ENCODE measurements around the gene TNNI3K.
A peak's percentile ranks its signal among the peaks of the same experiment; 100 is the strongest.
"Not testable (repeated sequence)": the region's sequence is repeated elsewhere in the genome, so short reads cannot be mapped to it uniquely, and the experiment has no call there.

TNNI3K gene

GRCh38 chr1:74235153-74235552 is at the start of gene TNNI3K:
Gene TNNI3K (plus strand): TSS chr1:74235387. CDS start chr1:74235452, 65 bp downstream.
- no peak for DNase-seq (ENCODE audit: low read depth in 3 of 3)

- DNase-seq (ENCODE audit: low read depth in 3 of 3), result no peak
These were observed 41.3 kb upstream of the TNNI3K start for GRCh38 chr1:74193908-74194307.

- no peak for DNase-seq (ENCODE audit: low read depth in 3 of 3)
These were observed 39.8 kb upstream of the TNNI3K start for GRCh38 chr1:74195339-74195738.

- no peak for DNase-seq (ENCODE audit: low read depth in 3 of 3)
These were observed 37.9 kb upstream of the TNNI3K start for GRCh38 chr1:74197255-74197654.

- peak; percentile 88 to 94 (median 92) for DNase-seq (ENCODE audit: low read depth in 3 of 3)
These were observed 37.3 kb upstream of the TNNI3K start, which contains the start of the genes FPGT and LRRIQ3 for GRCh38 chr1:74197657-74198552. Gene FPGT (plus strand): TSS chr1:74198242. CDS start chr1:74198279, 37 bp downstream. Gene LRRIQ3 (minus strand): TSS chr1:74198176. CDS start chr1:74183684, 14,492 bp downstream.

GRCh38 chr1:74199504-74199903 is 35.7 kb upstream of the TNNI3K start:
- no peak for DNase-seq (ENCODE audit: low read depth in 3 of 3)

- DNase-seq (ENCODE audit: low read depth in 3 of 3), result no peak
These were observed 29.9 kb upstream of the TNNI3K start for GRCh38 chr1:74205266-74205665.

- no peak for DNase-seq (ENCODE audit: low read depth in 3 of 3)
These were observed 20.0 kb upstream of the TNNI3K start for GRCh38 chr1:74215229-74215628.

- DNase-seq (ENCODE audit: low read depth in 3 of 3), result no peak
These were observed 12.5 kb upstream of the TNNI3K start for GRCh38 chr1:74222701-74223100.

- no peak for DNase-seq (ENCODE audit: low read depth in 3 of 3)
These were observed 11.7 kb upstream of the TNNI3K start for GRCh38 chr1:74223453-74223852.

- no peak for DNase-seq (ENCODE audit: low read depth in 3 of 3)
These were observed 1.3 kb downstream of the TNNI3K start for GRCh38 chr1:74236440-74236839.

- no peak for DNase-seq (ENCODE audit: low read depth in 3 of 3)
These were observed 1.8 kb downstream of the TNNI3K start for GRCh38 chr1:74237035-74237434.

- no peak for DNase-seq (ENCODE audit: low read depth in 3 of 3)
These were observed 2.6 kb downstream of the TNNI3K start for GRCh38 chr1:74237787-74238186.

GRCh38 chr1:74245168-74245772 is 10.1 kb downstream of the TNNI3K start:
- DNase-seq (ENCODE audit: low read depth in 3 of 3), result no peak

GRCh38 chr1:74246315-74246714 is 11.1 kb downstream of the TNNI3K start:
- no peak for DNase-seq (ENCODE audit: low read depth in 3 of 3)

GRCh38 chr1:74247881-74248528 is 12.8 kb downstream of the TNNI3K start:
- no peak for DNase-seq (ENCODE audit: low read depth in 3 of 3)

GRCh38 chr1:74253243-74253824 is 18.1 kb downstream of the TNNI3K start:
- not testable (repeated sequence) for DNase-seq (ENCODE audit: low read depth in 3 of 3)

GRCh38 chr1:74266001-74266400 is 30.8 kb downstream of the TNNI3K start:
- DNase-seq (ENCODE audit: low read depth in 3 of 3), result no peak

GRCh38 chr1:74271503-74271902 is 36.3 kb downstream of the TNNI3K start:
- no peak for DNase-seq (ENCODE audit: low read depth in 3 of 3)

- DNase-seq (ENCODE audit: low read depth in 3 of 3), result no peak
These were observed 45.6 kb downstream of the TNNI3K start for GRCh38 chr1:74280642-74281396.

GRCh38 chr1:74286414-74286813 is 51.2 kb downstream of the TNNI3K start:
- no peak for DNase-seq (ENCODE audit: low read depth in 3 of 3)

Data from stimulated activated CD4-positive, alpha-beta T cell treated with anti-CD3 and anti-CD28 coated beads, TNF-alpha, amount 100 ng/mL, for 24 hours (primary cell).